ENCODE results near the gene STXBP1.

STXBP1 gene

GRCh38 chr9:127693697-127694096 lies 81.6 kb downstream of the STXBP1 start:
- H3K4me2 ChIP-seq: no peak overlapping the region
- TF ChIP-seq Cebpa-rat (IDR thresholded peaks at IDR 0.05): no peak
- H3K4me3 ChIP-seq: no peak overlapping the region
- H4K20me1 ChIP-seq: peaks cover 0 to 3% (median 0%) of the 10 kb centered on the region in 11 experiments; a peak in 2 of 22 replicates
- H3K27me3 ChIP-seq: no peaks in the 10 kb centered on the region
- no peak overlapping the region for H3K9ac ChIP-seq
- H3K4me1 ChIP-seq: no peaks in the 10 kb centered on the region
- H3K36me3 ChIP-seq: peaks cover 18 to 63% (median 46%) of the 10 kb centered on the region in 11 experiments; a peak in 20 of 22 replicates
- H3K27ac ChIP-seq: no peak overlapping the region
- peaks cover 0 to 14% (median 6%) of the 10 kb centered on the region in 11 experiments; a peak in 5 of 22 replicates for H3K9me3 ChIP-seq (replicated peaks in 1 of 11)

GRCh38 chr9:127694890-127695720 lies 83.0 kb downstream of the STXBP1 start:
- H3K4me3 ChIP-seq: no peak overlapping the region
- H3K4me1 ChIP-seq: no peaks in the 10 kb centered on the region
- no peak overlapping the region for H3K9ac ChIP-seq
- H3K36me3 ChIP-seq: peaks cover 5 to 49% (median 32%) of the 10 kb centered on the region in 11 experiments; a peak in 19 of 22 replicates
- TF ChIP-seq Cebpa-rat (IDR thresholded peaks at IDR 0.05): no peak
- H3K27ac ChIP-seq: no peak overlapping the region
- H3K27me3 ChIP-seq: peaks cover 0 to 11% (median 6%) of the 10 kb centered on the region in 11 experiments; a peak in 11 of 22 replicates
- H4K20me1 ChIP-seq: peaks cover 0 to 3% (median 0%) of the 10 kb centered on the region in 11 experiments; a peak in 2 of 22 replicates
- no peak overlapping the region for H3K4me2 ChIP-seq
- H3K9me3 ChIP-seq (replicated peaks in 1 of 11): peaks cover 0 to 8% (median 0%) of the 10 kb centered on the region in 11 experiments; a peak in 5 of 22 replicates

DNA sequence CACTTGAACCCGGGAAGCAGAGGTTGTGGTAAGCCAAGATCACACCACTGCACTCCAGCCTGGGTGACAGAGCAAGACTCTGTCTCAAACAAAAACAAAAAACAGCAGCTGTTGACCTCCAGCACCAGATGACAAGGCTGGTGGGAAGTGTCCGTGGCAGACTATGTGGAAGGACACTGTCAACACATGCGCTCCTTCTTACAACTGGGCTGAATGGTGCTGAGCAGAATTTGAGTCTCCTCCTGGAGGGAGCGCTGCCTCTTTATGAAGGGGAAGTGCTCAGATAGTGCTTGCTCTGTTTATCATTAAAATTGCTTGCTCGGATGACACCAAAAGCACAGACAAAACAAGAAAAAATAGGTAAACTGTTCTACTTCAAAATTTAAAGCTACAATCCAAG lies 85.5 kb downstream of the STXBP1 start:
- peaks cover 0 to 24% (median 17%) of the 10 kb centered on the region in 11 experiments; a peak in 9 of 22 replicates for H3K36me3 ChIP-seq
- peaks cover 0 to 3% (median 0%) of the 10 kb centered on the region in 11 experiments; a peak in 1 of 22 replicates for H4K20me1 ChIP-seq
- H3K27me3 ChIP-seq: peaks cover 0 to 11% (median 6%) of the 10 kb centered on the region in 11 experiments; a peak in 11 of 22 replicates
- H3K4me2 ChIP-seq: no peak overlapping the region
- H3K9ac ChIP-seq: no peak overlapping the region
- no peak overlapping the region for H3K27ac ChIP-seq
- no peak overlapping the region for H3K4me3 ChIP-seq
- H3K4me1 ChIP-seq: no peaks in the 10 kb centered on the region
- peaks cover 0 to 6% (median 0%) of the 10 kb centered on the region in 11 experiments; a peak in 3 of 22 replicates for H3K9me3 ChIP-seq (replicated peaks in 1 of 11)
- no peak for TF ChIP-seq Cebpa-rat (IDR thresholded peaks at IDR 0.05)

- Histone ChIP-seq H4K20me1 (peaks cover 0 to 3% (median 0%) of the 10 kb centered on the region in 11 experiments; a peak in 1 of 22 replicates), H3K27ac (no peak overlapping the region), H3K4me3 (no peak overlapping the region), H3K4me2 (no peak overlapping the region), H3K9me3 (replicated peaks in 1 of 11) (peaks cover 0 to 6% (median 0%) of the 10 kb centered on the region in 11 experiments; a peak in 3 of 22 replicates), H3K4me1 (no peaks in the 10 kb centered on the region), H3K27me3 (peaks cover 0 to 11% (median 6%) of the 10 kb centered on the region in 11 experiments; a peak in 11 of 22 replicates), H3K36me3 (peaks cover 0 to 16% (median 13%) of the 10 kb centered on the region in 11 experiments; a peak in 9 of 22 replicates), H3K9ac (no peak overlapping the region)
- no peak for TF ChIP-seq Cebpa-rat (IDR thresholded peaks at IDR 0.05)
Measured at GRCh38 chr9:127698386-127698785, 86.3 kb downstream of the STXBP1 start.

DNA sequence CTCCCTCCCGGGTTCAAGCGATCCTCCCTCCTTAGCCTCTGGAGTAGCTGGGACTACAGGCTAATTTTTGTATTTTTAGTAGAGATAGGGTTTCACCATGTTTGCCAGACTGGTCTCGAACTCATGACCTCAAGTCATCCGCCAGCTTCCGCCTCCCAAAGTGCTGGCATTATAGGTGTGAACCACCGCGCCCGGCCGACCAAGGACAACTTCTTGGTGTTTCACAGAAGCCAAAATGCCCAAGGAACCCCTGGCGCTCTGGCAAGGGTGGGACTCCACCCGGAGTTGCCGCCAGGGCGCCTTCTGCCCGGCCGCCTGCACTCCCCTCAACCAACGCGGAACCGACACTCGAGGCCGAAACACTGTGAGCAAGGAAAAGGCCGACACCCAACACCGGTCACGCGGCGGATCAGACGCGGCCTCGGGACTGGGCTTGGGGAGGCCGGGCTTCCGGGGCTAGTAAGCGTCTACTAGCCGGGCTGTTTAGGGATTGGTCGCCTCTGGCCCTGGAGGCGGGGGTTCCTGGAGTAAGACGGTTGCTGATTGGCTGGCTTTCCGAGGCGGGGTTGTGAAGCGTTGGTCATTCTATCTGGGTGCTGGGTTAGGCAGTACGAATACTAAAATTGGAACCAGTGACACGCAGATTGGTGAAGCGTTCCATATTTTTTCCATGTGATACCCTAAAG lies 87.1 kb downstream of the STXBP1 start:
- no peaks in the 10 kb centered on the region for H3K4me1 ChIP-seq
- peaks cover 0 to 11% (median 6%) of the 10 kb centered on the region in 11 experiments; a peak in 11 of 22 replicates for H3K27me3 ChIP-seq
- H4K20me1 ChIP-seq: peaks cover 0 to 3% (median 0%) of the 10 kb centered on the region in 11 experiments; a peak in 2 of 22 replicates
- peaks cover 0 to 6% (median 0%) of the 10 kb centered on the region in 11 experiments; a peak in 3 of 22 replicates for H3K9me3 ChIP-seq (replicated peaks in 1 of 11)
- no peak overlapping the region for H3K27ac ChIP-seq
- no peak for TF ChIP-seq Cebpa-rat (IDR thresholded peaks at IDR 0.05)
- H3K4me3 ChIP-seq: no peak overlapping the region
- H3K36me3 ChIP-seq: peaks cover 0 to 8% (median 6%) of the 10 kb centered on the region in 11 experiments; a peak in 7 of 22 replicates
- no peak overlapping the region for H3K9ac ChIP-seq
- peak overlapping the region in 7 of 11 experiments; percentile 5 to 38 (median 12); a peak in 7 of 22 replicates for H3K4me2 ChIP-seq

DNA sequence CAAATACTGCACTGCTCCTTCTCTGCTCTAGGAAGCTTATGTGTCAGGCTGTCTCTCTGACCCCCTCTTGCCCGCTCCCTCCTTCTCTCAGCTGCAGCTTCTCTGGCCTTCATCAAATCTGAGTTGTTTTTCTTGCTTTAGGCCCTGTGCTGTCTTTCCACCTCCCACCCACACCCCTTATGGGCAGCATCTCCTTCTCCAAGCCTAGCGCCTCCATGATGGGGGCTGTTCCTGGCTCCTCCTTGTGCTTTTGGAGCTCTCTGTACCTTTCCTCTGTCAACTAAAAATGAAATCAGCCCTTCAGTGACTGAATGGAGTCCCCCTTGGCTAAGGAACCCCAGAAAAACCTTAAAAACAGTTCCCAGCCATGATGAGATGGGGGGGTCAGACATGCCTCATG lies 88.1 kb downstream of the STXBP1 start:
- Histone ChIP-seq H3K4me3 (no peak overlapping the region), H3K27me3 (peaks cover 0 to 11% (median 6%) of the 10 kb centered on the region in 11 experiments; a peak in 11 of 22 replicates), H3K4me1 (no peaks in the 10 kb centered on the region), H3K27ac (no peak overlapping the region), H3K9ac (no peak overlapping the region), H3K4me2 (no peak overlapping the region), H4K20me1 (peaks cover 0 to 3% (median 0%) of the 10 kb centered on the region in 11 experiments; a peak in 2 of 22 replicates), H3K9me3 (replicated peaks in 1 of 11) (peaks cover 0 to 6% (median 0%) of the 10 kb centered on the region in 11 experiments; a peak in 3 of 22 replicates), H3K36me3 (no peaks in the 10 kb centered on the region)
- TF ChIP-seq Cebpa-rat (IDR thresholded peaks at IDR 0.05): no peak

- no peak for TF ChIP-seq Cebpa-rat (IDR thresholded peaks at IDR 0.05)
- H3K36me3 ChIP-seq: no peaks in the 10 kb centered on the region
- H3K27ac ChIP-seq: no peak overlapping the region
- H3K4me2 ChIP-seq: no peak overlapping the region
- H3K9me3 ChIP-seq (replicated peaks in 1 of 11): peaks cover 0 to 6% (median 0%) of the 10 kb centered on the region in 11 experiments; a peak in 3 of 22 replicates
- H4K20me1 ChIP-seq: peaks cover 0 to 9% (median 0%) of the 10 kb centered on the region in 11 experiments; a peak in 5 of 22 replicates
- H3K27me3 ChIP-seq: peaks cover 0 to 11% (median 6%) of the 10 kb centered on the region in 11 experiments; a peak in 11 of 22 replicates
- H3K9ac ChIP-seq: no peak overlapping the region
- H3K4me1 ChIP-seq: no peaks in the 10 kb centered on the region
- H3K4me3 ChIP-seq: no peak overlapping the region
Measured at GRCh38 chr9:127700594-127701255, 88.6 kb downstream of the STXBP1 start.

DNA sequence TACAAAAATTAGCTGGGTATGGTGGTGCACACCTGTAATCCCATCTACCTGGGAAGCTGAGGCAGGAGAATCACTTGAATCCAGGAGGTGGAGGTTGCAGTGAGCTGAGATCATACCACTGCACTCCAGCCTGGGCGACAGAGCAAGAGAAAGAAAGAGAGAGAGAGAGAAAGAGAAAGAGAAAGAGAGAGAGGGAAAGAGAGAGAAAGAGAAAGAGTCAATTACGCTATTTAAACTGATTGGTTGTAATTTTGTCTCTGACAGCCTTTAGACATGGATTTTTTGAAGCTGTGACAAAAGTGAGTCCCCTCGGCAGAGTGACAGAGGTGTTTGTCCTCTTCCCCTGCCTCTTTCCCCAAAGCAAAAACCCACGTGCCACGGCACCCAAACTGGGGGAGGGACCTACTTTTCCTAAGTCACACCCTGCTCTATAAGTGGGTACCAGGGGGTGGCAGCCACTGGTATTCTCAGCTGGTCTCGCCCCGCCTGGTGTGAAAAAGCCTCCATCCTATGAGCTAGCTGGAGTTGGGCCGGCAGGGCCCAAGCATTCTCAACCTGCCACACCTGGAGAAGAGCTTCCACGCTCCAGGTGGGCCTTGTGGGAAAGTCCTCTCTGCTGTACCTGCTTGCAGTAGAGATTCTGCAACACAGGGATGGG lies 91.3 kb downstream of the STXBP1 start:
- Histone ChIP-seq H3K27me3 (peaks cover 0 to 11% (median 6%) of the 10 kb centered on the region in 11 experiments; a peak in 11 of 22 replicates), H3K4me1 (peaks cover 9 to 17% (median 13%) of the 10 kb centered on the region in 10 experiments; a peak in 18 of 20 replicates), H3K4me2 (no peak overlapping the region), H3K9ac (no peak overlapping the region), H3K4me3 (no peak overlapping the region), H3K9me3 (replicated peaks in 1 of 11) (peaks cover 0 to 6% (median 0%) of the 10 kb centered on the region in 11 experiments; a peak in 4 of 22 replicates), H3K36me3 (no peaks in the 10 kb centered on the region), H3K27ac (no peak overlapping the region), H4K20me1 (peaks cover 0 to 20% (median 0%) of the 10 kb centered on the region in 11 experiments; a peak in 9 of 22 replicates)
- no peak for TF ChIP-seq Cebpa-rat (IDR thresholded peaks at IDR 0.05)
